Smooth muscle cell (in vitro differentiated cells): ENCODE results near the gene TSSK6. TPM values are rescaled to one million over a fixed set of nuclear protein-coding genes. Genes with fewer than 3 reads are reported as not detected.

ENCODE experiments used
- DNase-seq: peaks from one replicate; lab custom pipeline; 2025; ENCODE audit not compliant: unreplicated experiment; lab: John Stamatoyannopoulos, UW
- H2AFZ ChIP-seq: fragments of 200-600 bp; sonication (generic); 2 replicates; pipeline ENCODE4 v1.6.0; 2016; ENCODE audit warnings: antibody characterized with exemption, low read depth, mild to moderate bottlenecking
- H3F3A ChIP-seq: fragments of 200-600 bp; sonication (generic); 2 replicates; pipeline ENCODE4 v1.6.0; 2017; ENCODE audit warnings: antibody characterized with exemption, low read depth
- H3K27ac ChIP-seq: fragments of 200-600 bp; sonication (generic); 2 replicates; pipeline ENCODE4 v1.5.1; 2016; ENCODE audit warnings: low read depth, mild to moderate bottlenecking
- H3K27me3 ChIP-seq: fragments of 200-600 bp; sonication (generic); 2 replicates; pipeline ENCODE4 v1.6.1; 2016; ENCODE audit warnings: low read depth, mild to moderate bottlenecking
- H3K36me3 ChIP-seq: fragments of 200-600 bp; sonication (generic); 2 replicates; pipeline ENCODE4 v1.5.1; 2016; ENCODE audit warnings: low read depth
- H3K4me1 ChIP-seq: fragments of 200-600 bp; sonication (generic); 2 replicates; pipeline ENCODE4 v1.5.1; 2016; ENCODE audit warnings: low read depth
- H3K4me2 ChIP-seq: fragments of 200-600 bp; sonication (generic); 2 replicates; pipeline ENCODE4 v1.6.0; 2016; ENCODE audit warnings: mild to moderate bottlenecking
- H3K4me3 ChIP-seq: fragments of 200-600 bp; sonication (generic); 2 replicates; pipeline ENCODE4 v1.5.1; 2016; ENCODE audit warnings: mild to moderate bottlenecking
- H3K79me2 ChIP-seq: fragments of 200-600 bp; sonication (generic); 2 replicates; pipeline ENCODE4 v1.6.0; 2016; ENCODE audit warnings: low read depth, mild to moderate bottlenecking
- H3K9ac ChIP-seq: fragments of 200-600 bp; sonication (generic); 2 replicates; pipeline ENCODE4 v1.6.0; 2016; ENCODE audit warnings: low read depth
- H3K9me3 ChIP-seq: fragments of 200-600 bp; sonication (generic); replicated peaks from 2 replicates; pipeline ENCODE4 v1.5.1; 2016; ENCODE audit warnings: low read depth
- H4K20me1 ChIP-seq: fragments of 200-600 bp; sonication (generic); 2 replicates; pipeline ENCODE4 v1.6.0; 2016; ENCODE audit warnings: low read depth
- WGBS: methylation state at CpG from one replicate; pipeline ENCODE4 v1.1.7; 2016; ENCODE audit warnings: low lambda C conversion rate; 5-methylcytosine and 5-hydroxymethylcytosine counted together
- polyA plus RNA-seq: library from polyadenylated mRNA; unstranded; fragments of >200 nt; fragmentation: Nextera tagmentation; extraction: Ambion mirVana; gene quantifications from 2 replicates; pipeline ENCODE4 v1.2.1, GENCODE V29; 2016
- total RNA-seq: library from RNA; depleted of rRNA; stranded (reverse); fragments of >200 nt; gene quantifications from 2 replicates; pipeline ENCODE4 v1.2.3, GENCODE V29; 2014
- TF ChIP-seq, protein P1 (sequence below): fragments of 200-600 bp; sonication (generic); IDR thresholded peaks from 2 replicates; pipeline ENCODE4 v1.5.1; 2017; ENCODE audit warnings: borderline replicate concordance, mild to moderate bottlenecking, antibody characterized with exemption; ENCODE audit not compliant: insufficient read depth, poor library complexity, severe bottlenecking

The TSSK6 gene
- total and polyA plus RNA-seq, 2 experiments from 2014 or later, result 0.49 to 1.3 TPM

DNA sequence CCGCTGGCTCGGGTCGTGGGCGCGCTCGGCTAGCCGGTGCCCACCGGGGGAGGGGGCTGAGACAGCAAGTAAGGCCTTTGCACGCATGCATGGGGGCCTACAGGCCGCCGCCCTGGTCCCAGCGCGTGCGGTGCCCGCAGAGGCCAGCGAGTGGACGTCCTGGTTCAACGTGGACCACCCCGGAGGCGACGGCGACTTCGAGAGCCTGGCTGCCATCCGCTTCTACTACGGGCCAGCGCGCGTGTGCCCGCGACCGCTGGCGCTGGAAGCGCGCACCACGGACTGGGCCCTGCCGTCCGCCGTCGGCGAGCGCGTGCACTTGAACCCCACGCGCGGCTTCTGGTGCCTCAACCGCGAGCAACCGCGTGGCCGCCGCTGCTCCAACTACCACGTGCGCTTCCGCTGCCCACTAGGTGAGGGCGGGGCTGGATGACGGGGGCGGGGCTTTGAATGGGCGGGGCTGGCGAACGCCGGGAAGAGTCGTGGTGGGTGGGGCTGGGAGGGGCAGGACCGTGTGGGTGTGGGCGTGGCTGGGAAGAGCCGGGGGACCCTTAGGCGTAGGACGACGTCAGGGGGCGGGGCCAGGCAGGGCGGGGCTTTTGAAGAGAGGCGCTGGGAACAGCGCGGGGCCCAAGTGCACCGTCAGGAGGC is 24.8 kb upstream of the TSSK6 start:
- Histone ChIP-seq H3F3A (no peaks in the 10 kb centered on the region), H3K27me3 (no peaks in the 10 kb centered on the region), H3K9me3 (no peaks in the 10 kb centered on the region), H3K4me3 (no peak overlapping the region), H3K9ac (no peak overlapping the region), H3K27ac (no peak overlapping the region), H3K4me1 (peaks cover 4% of the 10 kb centered on the region), H3K36me3 (no peaks in the 10 kb centered on the region), H2AFZ (no peak overlapping the region), H3K4me2 (peak overlapping the region; percentile 76), H4K20me1 (no peaks in the 10 kb centered on the region), H3K79me2 (no peaks in the 10 kb centered on the region)
- 88% methylated on average over 42 of the region's 74 CpGs for WGBS
- no peak for DNase-seq
- TF ChIP-seq, protein P1, sequence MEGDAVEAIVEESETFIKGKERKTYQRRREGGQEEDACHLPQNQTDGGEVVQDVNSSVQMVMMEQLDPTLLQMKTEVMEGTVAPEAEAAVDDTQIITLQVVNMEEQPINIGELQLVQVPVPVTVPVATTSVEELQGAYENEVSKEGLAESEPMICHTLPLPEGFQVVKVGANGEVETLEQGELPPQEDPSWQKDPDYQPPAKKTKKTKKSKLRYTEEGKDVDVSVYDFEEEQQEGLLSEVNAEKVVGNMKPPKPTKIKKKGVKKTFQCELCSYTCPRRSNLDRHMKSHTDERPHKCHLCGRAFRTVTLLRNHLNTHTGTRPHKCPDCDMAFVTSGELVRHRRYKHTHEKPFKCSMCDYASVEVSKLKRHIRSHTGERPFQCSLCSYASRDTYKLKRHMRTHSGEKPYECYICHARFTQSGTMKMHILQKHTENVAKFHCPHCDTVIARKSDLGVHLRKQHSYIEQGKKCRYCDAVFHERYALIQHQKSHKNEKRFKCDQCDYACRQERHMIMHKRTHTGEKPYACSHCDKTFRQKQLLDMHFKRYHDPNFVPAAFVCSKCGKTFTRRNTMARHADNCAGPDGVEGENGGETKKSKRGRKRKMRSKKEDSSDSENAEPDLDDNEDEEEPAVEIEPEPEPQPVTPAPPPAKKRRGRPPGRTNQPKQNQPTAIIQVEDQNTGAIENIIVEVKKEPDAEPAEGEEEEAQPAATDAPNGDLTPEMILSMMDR, result no peak

DNA sequence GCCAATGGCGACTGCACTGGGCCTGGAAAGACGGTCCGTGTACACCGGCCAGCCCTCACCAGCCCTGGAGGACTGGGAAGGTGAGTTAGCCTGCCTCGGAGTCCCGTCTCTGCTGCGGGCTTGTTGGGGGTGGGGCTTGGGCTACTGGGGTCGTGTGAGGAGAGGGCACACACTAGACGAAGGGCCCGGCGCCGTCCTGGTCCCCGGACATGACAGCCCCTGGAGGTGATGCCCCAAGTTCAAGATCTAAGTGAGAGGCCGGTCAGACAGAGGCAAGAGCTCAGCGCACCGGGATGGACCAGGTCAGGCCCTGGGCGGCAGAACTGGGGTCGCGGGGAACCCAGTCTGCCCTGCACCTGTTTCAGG is 24.3 kb upstream of the TSSK6 start:
- Histone ChIP-seq H4K20me1 (no peaks in the 10 kb centered on the region), H3K27ac (no peak overlapping the region), H3K9ac (no peak overlapping the region), H3K4me1 (peaks cover 4% of the 10 kb centered on the region), H2AFZ (no peak overlapping the region), H3K79me2 (no peaks in the 10 kb centered on the region), H3K36me3 (no peaks in the 10 kb centered on the region), H3K4me2 (no peak overlapping the region), H3K9me3 (no peaks in the 10 kb centered on the region), H3K4me3 (no peak overlapping the region), H3K27me3 (no peaks in the 10 kb centered on the region), H3F3A (no peaks in the 10 kb centered on the region)
- 88% methylated on average over 19 of the region's 19 CpGs for WGBS
- no peak for DNase-seq
- TF ChIP-seq, protein P1, result no peak

DNA sequence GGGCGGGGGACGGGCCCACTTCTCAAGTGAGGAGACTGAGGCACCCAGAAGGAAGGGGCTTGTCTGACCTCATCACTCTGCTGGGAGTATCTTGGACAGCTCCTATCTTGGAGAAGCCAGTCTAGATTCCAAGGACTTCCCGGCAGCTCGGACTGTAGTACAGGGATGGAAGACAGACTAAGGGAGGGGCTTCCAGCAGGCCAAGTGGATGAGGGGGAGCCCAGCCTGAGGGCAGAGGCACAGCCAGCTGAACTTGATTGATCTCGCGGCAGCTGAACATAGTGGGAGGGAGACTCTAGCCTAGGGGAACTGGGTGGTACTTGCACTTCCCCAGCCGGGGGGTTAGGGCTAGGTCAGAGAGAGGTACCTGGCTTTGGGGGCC is 23.4 kb upstream of the TSSK6 start:
- Histone ChIP-seq H3K9me3 (no peaks in the 10 kb centered on the region), H3K4me2 (peak overlapping the region; percentile 98), H4K20me1 (no peaks in the 10 kb centered on the region), H3K79me2 (no peaks in the 10 kb centered on the region), H3K27me3 (no peaks in the 10 kb centered on the region), H3F3A (no peaks in the 10 kb centered on the region), H2AFZ (no peak overlapping the region), H3K27ac (no peak overlapping the region), H3K4me1 (peaks cover 4% of the 10 kb centered on the region), H3K9ac (no peak overlapping the region), H3K4me3 (peak overlapping the region; percentile 53), H3K36me3 (no peaks in the 10 kb centered on the region)
- WGBS, result 38% methylated on average over 7 of the region's 7 CpGs
- DNase-seq, result no peak
- TF ChIP-seq, protein P1, result no peak

DNA sequence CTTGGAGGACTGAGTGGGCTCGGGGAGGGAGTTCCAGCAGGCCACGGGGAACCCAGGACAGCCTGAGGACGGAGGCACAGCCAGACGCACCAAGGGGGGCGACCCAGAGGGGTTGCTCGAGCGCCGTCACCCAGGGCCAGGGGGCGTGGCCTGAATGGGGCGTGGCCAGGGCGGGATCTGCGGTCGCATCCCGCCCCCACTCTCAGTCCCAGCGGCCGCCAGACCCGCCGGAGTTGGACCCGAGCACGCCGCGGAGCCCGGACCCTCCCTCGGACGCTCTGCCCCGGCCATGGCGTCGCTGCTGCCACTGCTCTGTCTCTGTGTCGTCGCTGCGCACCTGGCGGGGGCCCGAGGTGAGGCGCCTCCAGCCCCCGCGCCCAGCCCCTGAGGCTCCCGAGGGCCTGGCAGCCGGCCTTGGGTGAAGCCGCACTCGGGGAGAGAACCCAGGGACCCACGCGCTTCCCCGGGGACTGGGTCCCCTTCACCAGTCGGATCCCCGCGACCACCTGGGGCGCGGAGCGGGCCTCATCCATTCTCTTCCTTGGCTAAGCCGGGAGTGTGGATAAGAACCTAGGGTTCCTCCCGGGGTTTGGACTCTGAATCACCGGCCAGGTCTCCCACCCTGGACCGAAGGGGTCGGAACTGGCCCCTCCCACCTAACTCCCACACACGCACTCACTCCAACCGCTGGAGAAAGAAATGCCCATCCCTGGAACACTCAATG is 22.9 kb upstream of the TSSK6 start, which contains the start of gene CILP2:
Gene CILP2 (plus strand): TSS at position 205 of the 724 bp plus-strand sequence. CDS start 85 bp downstream, at position 290.
- TF ChIP-seq, protein P1, result no peak
- no peaks in the 10 kb centered on the region for H3K27me3 ChIP-seq
- H2AFZ ChIP-seq, result no peak within 1 kb of the TSS
- H3F3A ChIP-seq, result no peaks in the 10 kb centered on the region
- H3K4me3 ChIP-seq, result peak within 1 kb of the TSS; percentile 53
- 8% methylated on average over 47 of the region's 56 CpGs for WGBS
- H3K4me2 ChIP-seq, result peak within 1 kb of the TSS; percentile 98
- no peaks in the 10 kb centered on the region for H4K20me1 ChIP-seq
- no peaks in the 10 kb centered on the region for H3K36me3 ChIP-seq
- H3K9me3 ChIP-seq, result no peaks in the 10 kb centered on the region
- H3K27ac ChIP-seq, result peak within 1 kb of the TSS; percentile 15
- H3K4me1 ChIP-seq, result peaks cover 4% of the 10 kb centered on the region
- peak; percentile 39 for DNase-seq
- no peak within 1 kb of the TSS for H3K9ac ChIP-seq
- H3K79me2 ChIP-seq, result no peaks in the 10 kb centered on the region
